HG03521 (cell line): ENCODE measurements around the gene CLIC6.

Source experiments
- ATAC-seq: cut with Tn5 transposase; IDR thresholded peaks from one replicate; pipeline ENCODE4 v1.9.1; 2021; ENCODE audit warnings: mild to moderate bottlenecking, moderate library complexity; ENCODE audit not compliant: unreplicated experiment

Gene CLIC6

DNA sequence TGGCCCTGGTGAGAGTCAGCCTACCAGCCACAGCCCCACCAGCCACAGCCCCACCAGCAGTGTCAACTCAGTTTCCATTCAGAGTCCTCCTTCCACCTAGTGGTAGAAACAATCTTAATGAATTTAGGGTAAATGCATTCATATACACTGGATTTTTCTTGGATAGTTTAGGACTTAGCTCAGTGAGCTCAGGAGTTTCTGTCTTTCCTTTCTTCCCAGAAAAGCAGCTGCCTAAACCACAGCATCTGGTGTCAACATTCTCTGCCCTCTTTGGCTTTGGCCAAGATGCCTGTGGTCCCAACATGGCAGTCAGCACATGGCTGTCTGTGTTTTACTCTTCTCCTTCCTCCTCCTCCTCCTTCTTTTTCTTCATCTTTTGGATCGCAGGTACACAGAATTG is 94.0 kb downstream of the CLIC6 start:
- ATAC-seq = no peak

DNA sequence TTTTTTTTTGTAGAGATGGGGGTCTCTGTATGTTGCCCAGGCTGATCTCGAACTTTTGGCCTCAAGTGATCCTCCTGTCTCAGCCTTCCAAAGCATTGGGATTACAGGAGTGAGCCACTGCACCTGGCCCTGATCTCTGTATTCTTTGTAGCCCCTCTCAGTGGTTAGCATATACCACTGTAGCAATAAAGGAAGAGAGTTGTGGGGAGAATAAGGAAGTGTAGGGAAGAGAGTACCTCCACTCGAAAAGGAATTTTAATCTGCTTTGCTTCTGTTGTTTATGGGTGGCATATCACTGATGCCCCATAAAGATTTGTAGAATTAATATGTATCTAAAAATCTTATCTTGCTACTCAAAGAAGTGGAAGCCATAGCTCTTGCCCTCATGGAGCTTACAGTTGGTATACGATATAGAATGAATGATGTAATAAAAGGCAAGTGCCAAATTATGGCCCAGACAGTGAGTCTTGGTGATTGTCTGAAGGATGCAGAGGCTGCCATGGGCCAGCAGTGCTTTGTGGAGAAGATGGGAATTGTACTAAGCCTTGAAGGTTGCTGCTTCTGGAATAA is 96.0 kb downstream of the CLIC6 start:
- no peak for ATAC-seq

DNA sequence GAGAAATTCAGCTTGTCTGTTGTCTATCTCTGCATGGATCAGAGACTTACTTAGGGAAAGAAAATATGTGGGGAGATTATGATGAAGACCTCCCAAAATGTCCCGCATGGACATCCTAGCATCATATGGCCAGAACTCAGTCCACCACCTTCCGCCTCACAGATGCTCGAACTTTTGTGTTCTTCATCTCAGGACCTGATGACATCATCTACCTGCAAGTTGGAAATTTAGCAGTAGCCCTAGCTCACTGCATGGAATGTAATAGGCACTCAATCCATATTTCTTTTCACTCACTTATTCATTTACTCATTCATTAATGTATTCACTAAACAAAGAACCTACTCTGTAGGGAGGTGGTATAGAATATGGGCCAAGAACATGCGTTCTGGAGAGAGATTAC is 96.8 kb downstream of the CLIC6 start:
- no peak for ATAC-seq

DNA sequence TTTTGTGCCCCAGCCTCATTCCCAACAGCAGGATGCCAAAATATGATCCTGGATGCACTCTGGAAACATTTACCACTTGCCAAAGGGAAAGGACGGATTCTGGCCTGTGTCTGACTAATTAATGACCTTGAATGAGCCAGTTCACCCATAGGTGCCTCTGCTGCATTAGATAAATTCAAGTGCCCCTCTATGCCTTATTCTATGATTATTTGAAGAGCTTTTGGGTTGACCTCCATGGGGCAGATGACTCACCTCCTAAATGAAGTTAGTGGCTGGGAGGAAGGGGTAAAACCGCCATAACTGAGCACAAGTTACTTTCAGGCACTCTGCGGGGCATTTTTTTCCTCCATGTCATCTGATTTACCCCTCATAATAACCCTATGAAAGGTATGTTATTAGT is 98.1 kb downstream of the CLIC6 start:
- no peak for ATAC-seq
